Measurements from ENCODE around the gene ALG6. TPM values are rescaled to one million over a fixed set of nuclear protein-coding genes. Genes with fewer than 3 reads are reported as not detected.
"Not testable (repeated sequence)": the region's sequence is repeated elsewhere in the genome, so short reads cannot be mapped to it uniquely, and the experiment has no call there.

Gene ALG6
- total RNA-seq, 1 donor from 2014 or later, result 26.9 TPM

DNA sequence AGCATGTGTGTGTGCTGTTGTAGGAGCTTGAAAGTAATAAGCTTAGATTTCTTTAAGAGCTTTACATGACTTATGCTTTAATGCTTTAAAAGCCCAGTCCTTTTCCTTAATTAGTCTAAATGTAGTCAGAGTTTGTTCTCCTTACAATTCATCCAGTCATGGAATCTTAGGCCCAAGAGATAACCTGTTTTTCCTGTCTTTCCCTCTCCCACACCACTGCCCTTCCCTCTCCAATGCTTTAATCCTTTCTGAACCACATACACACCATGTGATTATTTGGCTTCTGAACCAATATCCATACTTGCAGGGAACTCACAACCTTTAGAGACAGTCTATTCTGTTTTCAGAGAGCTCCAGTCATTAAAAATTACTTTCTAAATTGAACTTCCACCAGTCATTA is 37.6 kb downstream of the ALG6 start:
- intact Hi-C loops (cut with micrococcal nuclease), result no loop called here
- peaks cover 22% of the 10 kb centered on the region for H3K36me3 Mint-ChIP-seq (ENCODE audit: low read depth)

DNA sequence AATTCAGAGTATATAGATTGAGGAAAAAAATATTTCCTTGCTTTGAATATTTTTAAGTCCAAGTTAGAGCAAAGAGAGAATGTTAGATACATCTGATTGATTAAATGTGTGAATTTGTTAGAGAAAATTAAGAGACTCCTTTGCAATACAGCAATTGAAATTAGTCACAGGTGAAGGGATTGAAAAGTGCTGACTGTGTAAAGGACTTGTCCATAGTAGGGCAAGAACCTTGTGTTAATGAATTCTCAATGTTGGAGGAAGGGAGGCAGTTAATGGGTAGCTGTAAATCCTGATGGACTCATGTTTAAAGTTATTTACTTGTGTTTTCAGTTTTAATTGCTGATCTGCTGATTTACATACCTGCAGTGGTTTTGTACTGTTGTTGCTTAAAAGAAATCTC is 38.6 kb downstream of the ALG6 start:
- Mint-ChIP-seq H3K36me3 (ENCODE audit: low read depth) (peaks cover 20% of the 10 kb centered on the region), H3K27ac (no peak overlapping the region), H3K4me1 (ENCODE audit: low read depth) (no peaks in the 10 kb centered on the region), H3K9me3 (no peaks in the 10 kb centered on the region), H3K27me3 (ENCODE audit: insufficient read depth) (no peaks in the 10 kb centered on the region), H3K4me3 (no peak overlapping the region)
- intact Hi-C loops (cut with micrococcal nuclease), result no loop called here
- no peak for DNase-seq (ENCODE audit: low spot score)

More for the DNA sequence above, 37.6 kb downstream of the ALG6 start:
- Mint-ChIP-seq H3K27me3 (ENCODE audit: insufficient read depth) (no peaks in the 10 kb centered on the region), H3K4me3 (no peak overlapping the region), H3K4me1 (ENCODE audit: low read depth) (no peaks in the 10 kb centered on the region), H3K27ac (no peak overlapping the region), H3K9me3 (no peaks in the 10 kb centered on the region)
- DNase-seq (ENCODE audit: low spot score), result no peak

DNA sequence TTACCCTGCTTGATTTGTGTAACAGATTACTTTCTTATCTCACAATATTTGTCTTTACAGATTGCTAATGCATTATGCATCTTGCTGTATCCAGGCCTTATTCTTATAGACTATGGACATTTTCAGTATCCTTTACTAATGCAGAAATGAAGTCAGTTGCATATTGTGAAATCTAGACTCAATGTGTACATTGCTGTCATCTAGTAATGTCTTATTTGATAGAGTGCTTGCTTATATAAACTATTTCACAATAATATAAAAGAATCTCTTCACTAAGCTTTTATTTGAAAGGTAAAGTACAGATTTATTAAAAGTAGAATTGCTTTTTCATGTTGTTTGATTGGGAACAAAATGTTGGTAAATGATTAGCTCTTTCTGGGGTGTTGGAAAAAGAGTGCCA is 39.6 kb downstream of the ALG6 start:
- no peaks in the 10 kb centered on the region for H3K9me3 Mint-ChIP-seq
- H3K27me3 Mint-ChIP-seq (ENCODE audit: insufficient read depth), result no peaks in the 10 kb centered on the region
- H3K27ac Mint-ChIP-seq, result no peak overlapping the region
- no peak overlapping the region for H3K4me3 Mint-ChIP-seq
- DNase-seq (ENCODE audit: low spot score), result no peak
- peaks cover 23% of the 10 kb centered on the region for H3K36me3 Mint-ChIP-seq (ENCODE audit: low read depth)
- no peaks in the 10 kb centered on the region for H3K4me1 Mint-ChIP-seq (ENCODE audit: low read depth)
- intact Hi-C loops (cut with micrococcal nuclease), result no loop called here

DNA sequence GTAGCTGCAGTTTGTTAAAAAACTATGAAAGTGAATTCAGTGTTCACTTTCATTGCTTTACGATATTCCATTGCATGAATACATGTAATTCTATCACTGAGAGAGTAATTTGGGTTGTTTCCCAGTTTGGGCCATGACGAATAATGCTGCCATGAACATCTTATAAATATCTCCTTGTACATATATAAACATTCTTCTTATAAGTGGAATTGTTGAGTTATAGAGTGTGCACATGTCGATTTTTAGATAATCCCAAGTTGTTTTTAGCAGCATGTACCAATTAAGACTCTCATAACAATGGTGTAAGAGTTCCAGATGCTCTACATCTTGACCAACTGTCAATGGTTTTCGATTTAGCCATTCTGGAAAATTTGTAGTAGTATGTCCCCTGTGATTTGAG is 40.9 kb downstream of the ALG6 start:
- Mint-ChIP-seq H3K4me3 (no peak overlapping the region), H3K4me1 (ENCODE audit: low read depth) (no peaks in the 10 kb centered on the region), H3K36me3 (ENCODE audit: low read depth) (peaks cover 25% of the 10 kb centered on the region), H3K27ac (no peak overlapping the region), H3K27me3 (ENCODE audit: insufficient read depth) (no peaks in the 10 kb centered on the region), H3K9me3 (no peaks in the 10 kb centered on the region)
- intact Hi-C loops (cut with micrococcal nuclease), result no loop called here
- DNase-seq (ENCODE audit: low spot score), result no peak

DNA sequence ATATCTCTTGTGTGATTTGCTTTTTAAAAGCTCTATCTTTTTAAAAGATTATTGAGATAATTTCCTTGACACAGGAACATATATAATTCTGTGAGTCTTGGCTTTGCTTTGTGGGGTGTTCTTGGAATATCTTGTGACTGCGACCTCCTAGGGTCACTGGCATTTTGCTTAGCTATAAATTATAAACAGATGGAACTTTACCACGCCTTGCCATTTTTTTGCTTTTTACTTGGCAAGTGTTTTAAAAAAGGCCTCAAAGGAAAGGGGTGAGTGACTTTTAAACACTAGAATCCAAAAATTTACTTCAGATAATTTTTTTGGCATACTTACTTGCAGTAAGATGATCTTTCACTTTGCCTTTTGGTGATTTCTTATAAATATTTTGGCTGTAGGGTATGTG is 43.6 kb downstream of the ALG6 start:
- intact Hi-C loops (cut with micrococcal nuclease), result no loop called here
- no peaks in the 10 kb centered on the region for H3K4me1 Mint-ChIP-seq (ENCODE audit: low read depth)
- H3K36me3 Mint-ChIP-seq (ENCODE audit: low read depth), result peaks cover 16% of the 10 kb centered on the region

DNA sequence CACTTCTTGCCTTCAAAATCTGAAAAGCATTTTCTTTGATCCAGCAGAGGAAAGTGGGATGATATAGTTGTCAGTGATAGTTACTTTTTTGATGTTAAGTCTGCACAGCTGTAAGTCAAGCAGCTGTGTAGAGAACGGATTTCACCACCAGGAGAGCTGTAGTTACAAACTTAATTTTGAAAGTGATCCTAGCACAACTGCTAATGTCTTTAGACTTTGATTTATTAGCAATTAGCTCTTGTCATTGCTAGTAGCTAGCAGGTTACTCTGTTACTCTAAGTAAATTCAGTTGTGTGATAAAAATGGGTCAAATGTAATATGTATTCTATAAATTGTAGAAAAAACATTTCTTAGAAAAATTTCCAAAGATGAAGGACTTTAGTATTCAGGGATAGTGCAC is 46.0 kb downstream of the ALG6 start:
- no peaks in the 10 kb centered on the region for H3K9me3 Mint-ChIP-seq
- peaks cover 19% of the 10 kb centered on the region for H3K36me3 Mint-ChIP-seq (ENCODE audit: low read depth)
- no peak overlapping the region for H3K4me3 Mint-ChIP-seq
- DNase-seq (ENCODE audit: low spot score), result no peak
- intact Hi-C loops (cut with micrococcal nuclease), result no loop called here
- H3K27me3 Mint-ChIP-seq (ENCODE audit: insufficient read depth), result no peaks in the 10 kb centered on the region
- no peak overlapping the region for H3K27ac Mint-ChIP-seq
- H3K4me1 Mint-ChIP-seq (ENCODE audit: low read depth), result no peaks in the 10 kb centered on the region

More for the DNA sequence above, 43.6 kb downstream of the ALG6 start:
- no peak for DNase-seq (ENCODE audit: low spot score)
- H3K27ac Mint-ChIP-seq, result no peak overlapping the region
- H3K4me3 Mint-ChIP-seq, result no peak overlapping the region
- H3K9me3 Mint-ChIP-seq, result no peaks in the 10 kb centered on the region
- no peaks in the 10 kb centered on the region for H3K27me3 Mint-ChIP-seq (ENCODE audit: insufficient read depth)

DNA sequence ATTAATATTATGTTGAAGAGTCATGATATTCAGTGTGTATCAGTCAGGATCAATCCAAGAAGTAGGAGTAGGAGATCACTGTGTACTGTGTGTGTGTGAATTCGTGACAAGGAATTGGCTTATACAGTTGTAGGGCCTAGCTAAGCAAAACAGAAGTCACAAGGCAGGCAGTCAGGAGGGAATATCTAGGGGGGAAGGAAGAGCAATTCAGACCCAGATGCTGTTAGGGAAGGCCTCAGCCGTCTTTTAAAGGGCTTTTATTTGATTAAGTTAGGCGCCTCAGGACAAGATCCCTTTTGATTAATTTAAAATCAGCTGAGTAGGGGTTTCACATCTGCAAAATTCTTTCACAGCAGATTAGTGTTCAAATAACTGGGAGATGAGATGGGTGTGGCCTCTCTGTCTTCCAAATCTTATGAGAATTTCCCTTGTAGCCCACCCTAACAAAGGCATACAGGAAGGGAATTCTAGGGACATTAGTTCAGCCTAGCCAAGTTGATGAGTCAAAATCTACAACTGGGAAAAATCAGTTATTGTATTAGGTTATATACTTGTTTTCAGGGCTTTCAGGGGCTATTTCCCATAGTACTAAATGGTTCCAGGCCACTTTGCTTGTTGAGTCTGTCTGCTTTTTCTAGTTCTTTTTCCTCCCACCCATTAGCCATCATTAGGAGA is 47.4 kb downstream of the ALG6 start:
- Mint-ChIP-seq H3K36me3 (ENCODE audit: low read depth) (peaks cover 27% of the 10 kb centered on the region), H3K27ac (no peak overlapping the region), H3K4me1 (ENCODE audit: low read depth) (no peaks in the 10 kb centered on the region), H3K9me3 (no peaks in the 10 kb centered on the region), H3K4me3 (no peak overlapping the region), H3K27me3 (ENCODE audit: insufficient read depth) (no peaks in the 10 kb centered on the region)
- no peak for DNase-seq (ENCODE audit: low spot score)
- intact Hi-C loops (cut with micrococcal nuclease), result no loop called here

DNA sequence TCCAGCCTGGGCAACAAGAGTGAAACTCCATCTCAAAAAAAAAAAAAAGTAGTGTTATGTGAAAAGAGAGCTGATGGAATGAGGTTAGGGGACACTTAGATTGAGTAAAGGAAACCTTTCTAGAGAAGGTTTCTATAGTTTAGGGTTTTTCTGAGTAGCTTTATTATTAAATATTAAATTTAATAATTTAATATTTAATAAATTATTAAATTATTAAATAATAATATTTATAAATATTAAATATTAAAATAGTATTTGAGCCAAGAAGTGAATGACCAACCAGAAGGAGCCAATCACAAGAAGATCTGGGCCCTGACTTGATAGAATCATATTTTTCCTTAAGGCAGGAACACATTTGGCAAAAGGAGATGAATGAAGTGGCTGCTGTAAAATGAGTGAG is 50.7 kb downstream of the ALG6 start:
- intact Hi-C loops (cut with micrococcal nuclease), result no loop called here
- Mint-ChIP-seq H3K4me1 (ENCODE audit: low read depth) (no peaks in the 10 kb centered on the region), H3K27me3 (ENCODE audit: insufficient read depth) (no peaks in the 10 kb centered on the region), H3K36me3 (ENCODE audit: low read depth) (peaks cover 30% of the 10 kb centered on the region), H3K27ac (no peak overlapping the region), H3K9me3 (no peaks in the 10 kb centered on the region), H3K4me3 (no peak overlapping the region)
- no peak for DNase-seq (ENCODE audit: low spot score)

DNA sequence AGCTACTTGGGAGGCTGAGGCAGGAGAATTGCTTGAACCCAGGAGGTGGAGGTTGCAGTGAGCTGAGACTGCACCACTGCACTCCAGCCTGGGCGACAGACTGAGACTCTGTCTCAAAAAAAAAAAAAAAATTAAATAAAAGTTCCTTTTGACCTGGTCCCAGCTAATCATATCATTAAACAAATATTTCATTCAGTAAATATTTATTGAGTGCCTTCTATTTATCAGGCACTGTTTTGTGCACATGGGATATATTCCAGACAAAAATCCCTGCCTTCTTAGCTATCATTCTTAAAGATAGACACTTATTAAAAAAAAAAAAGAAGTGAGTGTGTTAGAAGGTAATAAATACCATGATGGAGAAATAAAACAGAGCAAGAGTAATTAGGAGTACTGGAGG is 53.3 kb downstream of the ALG6 start:
- H3K4me1 Mint-ChIP-seq (ENCODE audit: low read depth); H3K27ac Mint-ChIP-seq; H3K27me3 Mint-ChIP-seq (ENCODE audit: insufficient read depth); H3K4me3 Mint-ChIP-seq; intact Hi-C loops (cut with micrococcal nuclease); H3K9me3 Mint-ChIP-seq; DNase-seq (ENCODE audit: low spot score): not testable (repeated sequence)
- H3K36me3 Mint-ChIP-seq (ENCODE audit: low read depth), result peaks cover 25% of the 10 kb centered on the region

DNA sequence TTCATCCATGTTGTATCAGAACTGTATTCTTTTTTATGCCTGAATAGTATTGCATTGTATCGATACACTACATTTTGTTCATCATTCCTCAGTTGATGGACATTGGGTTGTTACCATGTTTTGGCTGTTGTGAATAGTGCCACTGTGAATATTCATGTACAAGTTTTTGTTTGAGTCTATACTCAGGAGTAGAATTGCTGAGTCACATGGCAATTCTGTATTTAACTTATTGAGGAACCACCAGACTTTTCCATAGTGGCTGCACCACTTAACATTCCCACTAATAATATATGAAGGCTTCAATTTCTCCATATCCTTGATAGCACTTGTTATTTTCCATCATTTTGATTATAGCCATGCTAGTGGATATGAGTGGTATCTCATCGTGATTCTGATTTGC is 56.2 kb downstream of the ALG6 start:
- Mint-ChIP-seq H3K36me3 (ENCODE audit: low read depth) (peaks cover 15% of the 10 kb centered on the region), H3K27me3 (ENCODE audit: insufficient read depth) (no peaks in the 10 kb centered on the region), H3K4me1 (ENCODE audit: low read depth) (no peaks in the 10 kb centered on the region), H3K4me3 (no peak overlapping the region), H3K9me3 (no peaks in the 10 kb centered on the region), H3K27ac (no peak overlapping the region)
- intact Hi-C loops (cut with micrococcal nuclease), result no loop called here
- no peak for DNase-seq (ENCODE audit: low spot score)

DNA sequence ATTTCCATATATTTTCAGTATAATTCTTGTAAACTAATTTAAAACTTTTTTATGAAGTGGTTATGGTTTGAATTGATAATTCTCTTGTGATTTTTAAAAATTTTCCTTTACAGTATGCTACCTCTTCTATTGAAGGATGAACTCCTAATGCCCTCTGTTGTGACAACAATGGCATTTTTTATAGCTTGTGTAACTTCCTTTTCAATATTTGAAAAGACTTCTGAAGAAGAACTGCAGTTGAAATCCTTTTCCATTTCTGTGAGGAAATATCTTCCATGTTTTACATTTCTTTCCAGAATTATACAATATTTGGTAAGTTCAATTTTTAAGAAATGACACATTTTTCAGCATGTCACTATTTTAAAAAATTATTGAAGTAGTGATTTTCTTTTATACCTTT is 61.4 kb downstream of the ALG6 start:
- Mint-ChIP-seq H3K4me1 (ENCODE audit: low read depth) (no peaks in the 10 kb centered on the region), H3K27me3 (ENCODE audit: insufficient read depth) (no peaks in the 10 kb centered on the region), H3K9me3 (peaks cover 10% of the 10 kb centered on the region), H3K36me3 (ENCODE audit: low read depth) (peaks cover 21% of the 10 kb centered on the region), H3K27ac (no peak overlapping the region), H3K4me3 (no peak overlapping the region)
- intact Hi-C loops (cut with micrococcal nuclease), result no loop called here
- no peak for DNase-seq (ENCODE audit: low spot score)

DNA sequence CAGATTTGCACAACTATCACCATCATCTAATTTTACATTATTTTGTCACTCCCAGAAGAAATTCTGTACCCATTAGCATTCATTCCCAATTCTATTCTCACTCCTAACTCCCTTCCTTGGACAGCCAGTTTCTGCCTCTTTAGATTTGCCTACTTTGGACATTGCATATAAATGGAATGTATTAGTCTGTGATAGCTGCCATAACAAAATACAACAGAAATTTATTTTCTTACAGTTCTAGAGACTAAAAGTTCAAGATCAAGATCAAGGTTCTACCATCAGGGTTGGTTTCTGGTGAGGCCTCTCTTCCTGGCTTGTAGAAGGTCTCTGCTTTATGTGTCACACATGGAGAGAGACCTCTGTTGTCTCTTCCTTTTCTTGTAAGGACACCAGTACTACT is 61.9 kb downstream of the ALG6 start:
- Mint-ChIP-seq H3K27me3 (ENCODE audit: insufficient read depth) (no peaks in the 10 kb centered on the region), H3K4me3 (no peak overlapping the region), H3K9me3 (peaks cover 10% of the 10 kb centered on the region), H3K27ac (no peak overlapping the region), H3K36me3 (ENCODE audit: low read depth) (peaks cover 21% of the 10 kb centered on the region), H3K4me1 (ENCODE audit: low read depth) (no peaks in the 10 kb centered on the region)
- no peak for DNase-seq (ENCODE audit: low spot score)
- intact Hi-C loops (cut with micrococcal nuclease), result no loop called here

DNA sequence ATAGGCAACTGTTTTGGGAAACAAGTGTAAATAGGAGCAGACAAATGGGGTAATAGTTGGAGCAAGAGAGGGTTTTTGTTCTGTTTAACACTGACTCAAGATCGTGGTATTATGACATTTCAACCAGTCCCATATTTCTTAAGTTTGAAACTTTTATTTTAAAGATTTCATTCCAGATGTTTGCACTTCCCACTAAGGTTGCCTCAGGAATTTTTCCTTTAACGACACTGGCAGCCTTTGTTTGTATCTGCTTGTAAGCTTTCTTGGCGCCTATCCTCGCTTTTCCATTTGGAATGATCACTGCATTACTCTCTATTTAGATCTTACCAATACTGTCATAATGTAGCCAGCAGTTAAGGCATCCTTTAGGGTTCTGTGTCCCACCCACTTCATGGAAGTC is 67.7 kb downstream of the ALG6 start:
- Mint-ChIP-seq H3K9me3 (peaks cover 5% of the 10 kb centered on the region), H3K4me3 (no peak overlapping the region), H3K4me1 (ENCODE audit: low read depth) (no peaks in the 10 kb centered on the region), H3K36me3 (ENCODE audit: low read depth) (peaks cover 15% of the 10 kb centered on the region), H3K27ac (no peak overlapping the region), H3K27me3 (ENCODE audit: insufficient read depth) (no peaks in the 10 kb centered on the region)
- intact Hi-C loops (cut with micrococcal nuclease), result no loop called here
- no peak for DNase-seq (ENCODE audit: low spot score)

DNA sequence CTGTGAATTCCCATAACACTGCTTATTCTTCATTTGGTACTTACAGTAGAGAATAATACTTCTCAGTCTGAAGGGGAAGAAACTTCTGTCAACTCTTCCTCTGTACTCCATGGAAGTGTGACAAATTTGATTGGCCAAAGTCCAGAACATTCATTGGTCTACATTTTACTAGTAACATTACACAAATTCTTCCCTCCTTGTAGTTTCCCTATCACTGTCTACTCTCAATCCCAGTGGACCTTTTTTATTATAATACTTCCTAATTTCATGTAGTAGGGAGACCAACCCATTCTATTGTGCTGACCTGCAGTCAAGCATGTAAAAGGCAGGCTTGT is 74.7 kb downstream of the ALG6 start:
- no peak for DNase-seq (ENCODE audit: low spot score)
- H3K27me3 Mint-ChIP-seq (ENCODE audit: insufficient read depth), result no peaks in the 10 kb centered on the region
- intact Hi-C loops (cut with micrococcal nuclease), result no loop called here
- no peak overlapping the region for H3K4me3 Mint-ChIP-seq
- no peak overlapping the region for H3K27ac Mint-ChIP-seq
- peaks cover 5% of the 10 kb centered on the region for H3K36me3 Mint-ChIP-seq (ENCODE audit: low read depth)
- H3K9me3 Mint-ChIP-seq, result no peaks in the 10 kb centered on the region
- no peaks in the 10 kb centered on the region for H3K4me1 Mint-ChIP-seq (ENCODE audit: low read depth)

Data from activated T-helper 1 cell treated with anti-CD3 and anti-CD28 coated beads, Interleukin-12 subunit alpha, Interleukin-12 subunit beta, Interleukin-2, Interleukin-4 antibody, amounts not matched to agents 30 ng/mL and 10 ng/mL and 1 ng/mL, durations not matched to agents 14 hours and 24 hours and 36 hours (primary cell).